HG03175 (cell line): Measurements from ENCODE around the gene GRIK4.

ENCODE experiments used
- ATAC-seq: cut with Tn5 transposase; IDR thresholded peaks from one replicate; pipeline ENCODE4 v1.9.1; 2021; ENCODE audit warnings: mild to moderate bottlenecking, moderate library complexity; ENCODE audit not compliant: unreplicated experiment

Gene GRIK4

DNA sequence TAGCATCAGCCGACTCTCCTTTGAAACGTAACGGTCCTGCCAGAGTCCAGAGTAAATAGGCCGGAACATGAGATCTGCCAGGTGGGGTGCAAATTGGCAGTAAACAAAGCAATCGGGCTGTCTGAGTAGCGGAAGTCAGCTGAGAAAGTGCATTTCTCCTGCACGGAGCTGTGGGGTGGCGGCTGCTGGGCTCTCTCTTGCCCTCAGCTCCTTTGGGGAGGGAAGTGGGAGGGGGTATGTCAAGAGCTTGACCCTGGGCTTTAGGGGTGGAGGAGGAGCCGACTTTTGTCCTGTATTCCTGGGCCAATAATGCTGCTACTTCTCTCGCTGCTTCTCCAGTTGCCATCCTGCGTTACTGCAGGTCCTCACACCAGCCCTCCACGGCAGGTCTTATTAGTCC, 11.6 kb downstream of the GRIK4 start:
- no peak for ATAC-seq

DNA sequence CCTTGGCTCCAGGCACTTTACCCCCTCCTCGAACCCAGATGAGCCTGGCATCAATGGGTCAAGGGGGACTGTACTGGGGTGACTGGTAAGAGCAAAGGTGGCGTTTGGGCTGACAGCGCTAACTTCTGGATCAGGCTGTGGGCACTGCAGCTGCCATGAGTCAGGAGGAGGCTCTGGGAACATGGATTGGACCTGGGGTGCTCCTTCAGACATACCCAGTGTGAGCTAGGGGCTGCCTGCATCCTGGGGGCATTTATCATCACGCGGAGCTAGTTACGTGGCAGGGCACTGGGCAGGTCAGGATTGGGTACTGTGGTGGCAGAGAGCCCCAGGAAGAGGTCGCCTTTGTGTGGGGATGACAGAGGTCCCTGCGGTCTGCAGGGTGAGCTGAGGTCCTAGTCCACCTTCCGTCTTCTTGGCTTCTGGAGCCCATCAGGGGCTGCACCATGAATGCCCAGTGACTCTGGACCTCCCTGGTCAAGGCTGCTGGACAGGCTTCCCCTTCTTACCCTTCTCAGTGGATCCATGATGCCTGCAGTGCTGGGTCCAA, 13.1 kb downstream of the GRIK4 start:
- no peak for ATAC-seq

- ATAC-seq: no peak
Observed at GRCh38 chr11:120525261-120526171, 14.0 kb downstream of the GRIK4 start.

GRCh38 chr11:120526241-120526640, 14.7 kb downstream of the GRIK4 start:
- ATAC-seq: no peak

DNA sequence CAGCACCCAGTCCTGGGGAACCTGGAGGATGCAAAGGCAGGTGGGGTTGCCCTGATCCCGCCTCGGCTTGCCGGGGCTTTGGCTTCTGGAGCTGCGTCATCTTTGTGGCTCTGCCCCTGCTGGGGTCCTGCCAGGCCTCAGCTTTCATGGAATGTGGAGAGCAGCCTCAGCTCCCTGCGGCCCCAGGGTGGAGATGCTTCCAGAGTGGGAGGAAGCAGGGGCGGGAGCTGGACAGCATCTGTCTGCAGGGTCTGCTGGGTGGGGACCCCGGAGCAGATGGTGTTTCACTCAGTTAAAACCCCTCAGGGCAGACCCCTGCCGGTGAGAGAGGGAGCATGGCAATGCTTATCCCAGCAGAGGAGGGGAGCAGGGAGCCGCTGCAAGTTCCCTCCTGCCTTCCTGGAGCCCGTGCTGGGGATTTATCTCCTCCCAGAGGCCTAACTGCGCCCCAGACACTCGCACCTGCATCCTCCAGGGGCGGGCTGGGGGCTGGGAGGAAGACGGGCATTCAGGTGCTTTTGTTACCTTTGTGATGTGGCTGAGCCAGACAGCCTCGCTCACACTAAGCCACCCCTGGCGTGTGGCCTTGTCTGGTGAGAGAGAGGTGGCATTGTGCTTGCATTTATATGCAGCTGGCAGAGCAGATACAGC, 15.7 kb downstream of the GRIK4 start:
- ATAC-seq: no peak

DNA sequence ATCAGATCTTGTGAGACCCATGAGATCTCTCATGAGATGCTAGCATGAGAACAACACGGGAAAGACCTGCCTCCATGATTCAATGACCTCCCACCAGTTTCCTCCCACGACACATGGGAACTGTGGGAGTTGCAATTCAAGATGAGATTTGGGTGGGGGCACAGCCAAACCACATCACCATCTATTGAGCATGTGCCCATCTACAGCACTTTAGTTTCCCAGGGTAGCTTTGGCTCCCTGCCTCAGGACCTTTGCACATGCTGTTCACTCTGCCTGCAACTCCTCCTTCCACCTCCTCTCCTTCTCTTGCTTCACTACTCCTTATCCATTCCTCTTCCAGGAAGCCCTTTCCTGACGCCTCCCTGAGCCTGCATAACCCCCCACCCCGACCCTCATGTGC, 17.2 kb downstream of the GRIK4 start:
- no peak for ATAC-seq

- ATAC-seq: no peak
Observed at GRCh38 chr11:120529214-120529613, 17.7 kb downstream of the GRIK4 start.

GRCh38 chr11:120529911-120530310, 18.4 kb downstream of the GRIK4 start:
- no peak for ATAC-seq

DNA sequence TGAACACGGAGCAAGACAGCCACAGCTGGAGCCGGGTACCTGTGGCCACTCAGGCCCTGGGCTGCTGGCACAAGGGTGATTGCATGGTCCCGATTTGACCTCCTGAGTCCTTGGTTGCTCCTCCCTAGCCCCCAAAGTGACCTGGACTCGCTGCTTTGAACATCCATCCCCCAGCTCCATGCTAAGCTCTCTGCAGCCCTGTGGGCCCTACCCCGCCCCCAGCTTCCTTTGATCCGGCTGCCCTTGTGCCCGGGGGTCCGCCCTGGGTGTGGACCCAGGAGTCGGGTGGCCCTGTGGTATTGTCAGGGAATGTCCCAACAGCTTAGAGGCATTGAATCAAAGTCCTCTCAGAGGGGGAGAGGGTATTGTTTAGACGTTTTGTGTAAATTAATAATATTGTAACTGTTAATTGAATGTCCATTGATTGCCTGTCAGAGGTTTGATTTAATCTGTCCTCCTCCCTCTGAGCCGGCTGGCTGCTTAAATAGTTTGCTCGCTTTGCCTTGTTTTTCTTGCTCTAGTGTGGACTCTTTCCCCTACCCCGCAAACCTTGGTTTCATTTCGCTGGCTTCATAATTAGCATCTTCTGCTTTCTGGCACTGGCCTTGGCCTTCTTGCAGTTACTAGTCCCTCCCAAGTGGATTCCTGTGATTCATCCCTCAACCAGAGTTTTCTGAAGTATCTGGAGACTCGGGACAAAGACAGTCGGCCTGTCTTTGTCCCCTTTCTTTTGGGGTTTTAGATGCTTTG, 20.7 kb downstream of the GRIK4 start:
- ATAC-seq: no peak

- no peak for ATAC-seq
Observed at GRCh38 chr11:120532832-120533196, 21.3 kb downstream of the GRIK4 start.

DNA sequence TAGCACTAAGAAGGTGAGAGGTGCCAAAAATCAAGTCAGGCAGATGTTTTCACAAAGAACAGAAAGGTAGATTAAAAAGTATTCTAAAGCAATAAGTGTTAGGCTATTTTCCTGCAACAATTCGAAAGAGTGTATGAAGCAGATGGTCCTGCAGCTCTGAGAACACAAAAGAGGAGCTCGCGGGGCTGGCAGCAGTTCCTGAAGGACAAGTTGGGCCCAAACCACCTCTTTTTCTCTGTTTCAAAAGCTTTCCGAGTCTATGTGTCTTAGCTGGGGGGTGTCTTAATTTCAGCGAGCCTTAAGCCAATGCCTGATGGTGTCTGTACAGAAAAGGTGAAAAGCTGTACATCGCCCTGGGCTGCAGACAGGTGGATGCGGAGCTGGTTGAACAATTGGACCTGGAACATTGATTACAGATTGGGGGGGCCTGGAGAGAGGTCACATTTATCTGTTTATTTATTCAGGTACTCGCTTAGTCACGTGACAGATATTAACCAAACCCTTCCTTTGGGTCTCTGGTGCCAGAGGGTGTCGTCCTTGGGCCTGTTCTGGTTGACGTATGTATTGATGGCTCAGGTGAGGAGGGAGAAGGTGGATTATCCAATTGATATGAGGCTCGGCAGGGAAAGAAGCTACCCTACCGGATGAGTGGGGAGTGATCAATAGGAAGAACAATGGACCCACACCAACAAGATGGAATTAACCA, 24.7 kb downstream of the GRIK4 start:
- no peak for ATAC-seq

DNA sequence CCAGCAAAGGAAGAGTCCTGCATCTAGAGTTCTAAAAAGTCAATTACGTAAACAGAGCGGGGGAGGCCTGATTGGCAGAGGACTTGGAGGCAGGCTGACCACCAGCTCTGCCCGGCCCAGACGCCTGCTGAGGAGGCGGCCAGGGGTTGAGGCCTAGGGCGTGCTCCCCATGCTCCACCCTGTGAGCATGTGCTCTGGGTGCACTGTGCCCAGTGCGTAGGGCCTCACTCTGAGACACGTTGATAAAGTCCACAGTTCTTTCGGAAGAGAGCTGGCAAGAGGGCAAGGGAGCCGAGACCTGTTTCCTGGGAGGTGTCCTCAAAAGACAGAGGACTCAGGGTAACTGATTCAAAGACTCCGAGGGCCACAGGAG, 25.2 kb downstream of the GRIK4 start:
- ATAC-seq: no peak

- ATAC-seq: no peak
Observed at GRCh38 chr11:120537996-120538395, 26.4 kb downstream of the GRIK4 start.

DNA sequence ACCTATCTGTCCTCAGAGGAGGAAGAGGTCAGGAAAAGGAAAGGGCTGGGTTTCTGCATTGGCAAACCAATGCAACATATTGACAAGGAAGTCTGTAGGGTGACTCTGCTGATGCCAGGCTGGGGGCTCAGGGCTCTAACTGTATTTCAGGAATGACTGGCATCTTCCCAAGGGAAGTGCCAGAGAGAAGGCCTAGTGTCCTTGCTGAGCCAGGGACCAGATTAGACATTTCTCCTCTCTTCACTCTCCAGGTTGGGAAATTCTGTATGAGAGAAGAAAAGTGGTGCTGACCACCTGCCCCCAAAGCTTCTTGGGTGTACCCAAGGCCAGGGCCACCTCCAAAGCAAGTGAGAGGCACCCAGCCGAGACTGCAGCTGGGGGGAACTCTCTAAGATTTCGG, 27.2 kb downstream of the GRIK4 start:
- ATAC-seq: no peak

- ATAC-seq: no peak
Observed at GRCh38 chr11:120539667-120540369, 28.3 kb downstream of the GRIK4 start.

- ATAC-seq: no peak
Observed at GRCh38 chr11:120540744-120541465, 29.4 kb downstream of the GRIK4 start.

- ATAC-seq: no peak
Observed at GRCh38 chr11:120543521-120544215, 32.1 kb downstream of the GRIK4 start.

DNA sequence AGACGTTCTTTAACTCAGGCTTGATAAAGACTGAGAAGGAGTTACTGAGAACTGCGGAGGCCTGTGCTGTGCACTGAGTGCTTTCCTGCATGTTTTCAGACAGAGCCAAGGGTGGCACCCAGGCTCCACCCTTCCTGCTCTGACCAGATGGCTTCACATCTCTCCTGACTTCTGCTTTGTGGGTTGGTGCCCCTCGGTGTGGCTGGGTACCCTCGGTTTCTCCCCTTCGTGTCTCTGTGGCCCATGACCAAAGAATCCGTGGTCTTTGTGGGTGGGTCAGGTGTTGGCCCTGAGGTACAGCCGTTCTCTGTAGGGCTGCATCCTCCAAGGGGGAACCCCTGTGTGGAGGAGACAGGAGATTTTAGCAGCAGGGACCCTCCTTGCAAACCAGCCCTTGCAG, 34.3 kb downstream of the GRIK4 start:
- ATAC-seq: no peak
